Astrocyte of the spinal cord (primary cell): ENCODE data around the gene GGN.

Experiments used
- DNase-seq: peaks from one replicate; pipeline ENCODE4 v3.0.0; 2011; ENCODE audit warnings: low read depth, low spot score
- H3K4me3 ChIP-seq: 2 replicates; pipeline ENCODE4 v1.5.1; 2011; ENCODE audit warnings: low read depth, mild to moderate bottlenecking, low read length, moderate library complexity
- in situ Hi-C: cut with HindIII; loops from 2 replicates; pipeline ENCODE4 v1.10.0; 2017; ENCODE audit warnings: low sequenced_read_pairs
- TF ChIP-seq, protein P1 (sequence below): IDR thresholded peaks from 2 replicates; pipeline ENCODE4 v1.5.1; 2012; ENCODE audit warnings: low read depth, mild to moderate bottlenecking, low read length, inconsistent platforms

GGN gene, protein sequence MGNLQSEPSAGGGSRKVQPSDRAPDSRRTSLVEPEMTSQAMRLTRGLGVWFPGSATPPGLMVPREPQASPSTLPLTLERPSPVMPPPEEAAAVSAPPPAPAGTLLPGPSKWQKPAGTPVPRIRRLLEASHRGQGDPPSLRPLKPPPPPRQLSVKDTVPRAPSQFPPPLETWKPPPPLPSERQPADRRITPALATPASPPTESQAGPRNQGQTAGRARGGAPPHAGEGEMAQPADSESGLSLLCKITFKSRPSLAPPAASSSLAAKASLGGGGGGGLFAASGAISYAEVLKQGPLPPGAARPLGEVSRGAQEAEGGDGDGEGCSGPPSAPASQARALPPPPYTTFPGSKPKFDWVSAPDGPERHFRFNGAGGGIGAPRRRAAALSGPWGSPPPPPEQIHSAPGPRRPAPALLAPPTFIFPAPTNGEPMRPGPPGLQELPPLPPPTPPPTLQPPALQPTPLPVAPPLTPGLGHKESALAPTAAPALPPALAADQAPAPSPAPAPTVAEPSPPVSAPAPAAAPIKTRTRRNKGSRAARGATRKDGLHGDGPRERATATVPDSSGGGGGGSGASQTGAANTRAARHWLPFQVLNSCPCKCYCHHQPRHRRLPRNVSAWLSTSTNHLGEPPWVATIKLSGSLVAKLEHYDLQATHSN

DNA sequence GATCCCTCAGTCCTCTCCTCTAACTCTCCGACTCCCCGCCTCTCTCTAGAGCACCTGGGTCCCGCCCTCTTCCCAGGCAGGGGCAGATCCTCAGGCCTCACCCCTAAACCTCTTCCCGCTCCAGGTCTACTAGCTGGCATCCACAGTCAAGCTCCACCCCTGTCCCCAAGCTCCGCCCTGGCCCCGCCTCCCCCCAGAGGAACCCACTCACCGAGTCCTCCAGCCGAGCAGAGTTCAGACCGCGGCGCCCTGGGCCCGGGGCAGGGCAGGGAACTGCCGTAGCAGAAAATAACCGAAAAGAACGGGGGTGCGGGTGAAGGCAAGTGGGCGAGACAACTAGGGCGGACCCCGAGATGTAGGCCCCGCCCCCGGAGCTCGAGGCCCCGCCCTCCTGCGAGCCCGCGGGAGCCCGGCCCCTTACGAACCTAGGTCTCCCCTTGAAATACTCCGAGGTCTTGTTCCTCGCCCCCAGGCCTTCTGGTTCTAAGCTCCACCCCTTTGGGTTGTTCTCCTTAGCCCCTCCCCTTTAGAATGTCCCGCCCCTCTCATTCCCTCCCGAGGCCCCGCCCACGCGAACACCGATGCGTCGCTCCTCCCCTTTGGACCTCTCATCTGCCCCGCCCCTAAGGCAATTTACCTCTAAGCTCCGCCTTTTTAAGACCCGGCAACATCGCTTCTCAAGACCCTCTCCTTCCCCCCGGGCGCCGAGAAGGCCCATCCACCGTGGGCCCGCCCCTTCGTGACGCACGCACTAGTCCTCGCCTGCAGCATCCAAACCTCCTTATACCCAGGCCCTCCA lies at the start of gene GGN:
Gene GGN (minus strand): TSS at position 485 of the 799 bp plus-strand sequence. CDS start 773 bp downstream, outside the sequence.
- TF ChIP-seq, protein P1, sequence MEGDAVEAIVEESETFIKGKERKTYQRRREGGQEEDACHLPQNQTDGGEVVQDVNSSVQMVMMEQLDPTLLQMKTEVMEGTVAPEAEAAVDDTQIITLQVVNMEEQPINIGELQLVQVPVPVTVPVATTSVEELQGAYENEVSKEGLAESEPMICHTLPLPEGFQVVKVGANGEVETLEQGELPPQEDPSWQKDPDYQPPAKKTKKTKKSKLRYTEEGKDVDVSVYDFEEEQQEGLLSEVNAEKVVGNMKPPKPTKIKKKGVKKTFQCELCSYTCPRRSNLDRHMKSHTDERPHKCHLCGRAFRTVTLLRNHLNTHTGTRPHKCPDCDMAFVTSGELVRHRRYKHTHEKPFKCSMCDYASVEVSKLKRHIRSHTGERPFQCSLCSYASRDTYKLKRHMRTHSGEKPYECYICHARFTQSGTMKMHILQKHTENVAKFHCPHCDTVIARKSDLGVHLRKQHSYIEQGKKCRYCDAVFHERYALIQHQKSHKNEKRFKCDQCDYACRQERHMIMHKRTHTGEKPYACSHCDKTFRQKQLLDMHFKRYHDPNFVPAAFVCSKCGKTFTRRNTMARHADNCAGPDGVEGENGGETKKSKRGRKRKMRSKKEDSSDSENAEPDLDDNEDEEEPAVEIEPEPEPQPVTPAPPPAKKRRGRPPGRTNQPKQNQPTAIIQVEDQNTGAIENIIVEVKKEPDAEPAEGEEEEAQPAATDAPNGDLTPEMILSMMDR, result no peak
- peak within 1 kb of the TSS; percentile 82 for H3K4me3 ChIP-seq
- peak; percentile 97 for DNase-seq
- in situ Hi-C loops, result no loop called here

DNA sequence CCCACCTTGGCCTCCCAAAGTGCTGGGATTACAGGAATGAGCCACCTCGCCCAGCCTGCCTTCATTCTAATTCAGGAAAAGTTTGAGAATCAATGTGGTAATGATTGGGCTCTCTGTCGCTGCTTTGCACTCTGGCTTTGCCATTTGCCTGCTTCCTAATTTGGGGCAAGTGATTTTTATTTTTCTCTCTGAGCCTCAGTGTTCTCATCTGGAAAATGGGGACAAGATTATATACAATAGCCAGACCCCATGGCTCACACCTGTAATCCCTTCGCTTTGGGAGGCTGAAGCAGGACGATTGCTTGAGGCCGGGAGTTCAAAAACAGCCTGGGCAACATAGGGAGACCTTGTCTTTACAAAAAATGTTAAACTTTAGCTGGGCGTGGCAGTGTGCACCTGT lies 49.5 kb upstream of the GGN start:
- H3K4me3 ChIP-seq, result no peak overlapping the region
- TF ChIP-seq, protein P1, result no peak
- in situ Hi-C loops, result no loop called here
- no peak for DNase-seq

GRCh38 chr19:38434549-38435051 lies 46.8 kb upstream of the GGN start:
- in situ Hi-C loops, result no loop called here
- no peak overlapping the region for H3K4me3 ChIP-seq
- DNase-seq, result no peak
- TF ChIP-seq, protein P1, result no peak

DNA sequence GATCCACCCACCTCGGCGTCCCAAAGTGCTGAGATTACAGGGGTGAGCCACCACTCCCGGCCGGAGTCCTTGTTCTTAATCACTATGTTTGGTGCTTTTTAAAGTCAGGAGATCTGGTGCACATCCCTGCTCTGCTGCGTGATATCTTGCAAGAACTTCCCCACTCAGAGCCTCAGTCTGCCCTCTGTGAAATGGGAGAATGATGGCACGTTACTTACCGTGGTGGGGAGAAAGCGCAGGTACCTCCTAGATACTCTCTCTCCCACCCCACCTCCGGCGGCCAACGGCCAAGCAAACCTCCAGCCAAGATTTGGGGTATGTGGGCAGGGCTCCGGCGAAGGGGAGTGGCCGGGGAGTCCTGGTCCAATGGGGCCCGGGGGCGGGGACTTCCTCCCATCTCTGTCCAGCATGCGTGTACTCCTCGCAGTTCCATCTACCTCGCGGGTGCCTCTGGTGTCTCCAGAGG lies 45.5 kb upstream of the GGN start, which contains the start of gene RYR1:
Gene RYR1 (plus strand): TSS at position 424 of the 466 bp plus-strand sequence. CDS start 139 bp downstream, outside the sequence.
- in situ Hi-C loops, result no loop called here
- TF ChIP-seq, protein P1, result no peak
- no peak within 1 kb of the TSS for H3K4me3 ChIP-seq
- DNase-seq, result no peak

DNA sequence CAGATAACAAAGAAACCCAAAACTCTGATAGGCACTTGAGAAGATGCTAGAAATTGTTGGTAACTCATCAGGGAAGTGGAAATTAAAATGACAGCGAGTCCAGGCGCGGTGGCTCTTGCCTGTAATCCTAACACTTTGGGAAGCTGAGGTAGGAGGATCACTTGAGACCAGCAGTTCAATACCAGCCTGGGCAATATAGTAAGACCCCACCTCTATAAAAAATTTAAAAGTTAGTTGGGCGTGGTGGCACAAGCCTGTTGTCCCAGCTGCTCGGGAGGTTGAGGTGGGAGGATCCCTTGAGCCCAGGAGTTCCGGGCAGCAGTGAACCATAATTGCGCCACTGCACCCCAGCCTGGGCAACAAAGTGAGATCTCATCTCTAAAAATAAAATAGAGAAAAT lies 43.1 kb upstream of the GGN start:
- in situ Hi-C loops, result no loop called here
- no peak overlapping the region for H3K4me3 ChIP-seq
- no peak for DNase-seq
- TF ChIP-seq, protein P1, result no peak

- H3K4me3 ChIP-seq, result no peak overlapping the region
- TF ChIP-seq, protein P1, result no peak
- no peak for DNase-seq
- in situ Hi-C loops, result no loop called here
These were observed 42.0 kb upstream of the GGN start for GRCh38 chr19:38429811-38430156.
